SH-SY5Y (cell line): ENCODE data around the gene EMP1.
A peak's percentile ranks its signal among the peaks of the same experiment; 100 is the strongest.

Experiments
- GATA2 ChIP-seq: IDR thresholded peaks from 2 replicates; pipeline ENCODE4 v1.6.1; 2011; ENCODE audit warnings: mild to moderate bottlenecking, low read depth, low read length
- GATA3 ChIP-seq: IDR thresholded peaks from 2 replicates; pipeline ENCODE4 v1.6.1; 2011; ENCODE audit warnings: low read depth, mild to moderate bottlenecking, low read length, moderate library complexity

EMP1 gene

GRCh38 chr12:13181375-13182070 is 15.0 kb upstream of the EMP1 start:
- TF ChIP-seq GATA2 (no peak), GATA3 (no peak)

GRCh38 chr12:13182881-13183280 is 13.6 kb upstream of the EMP1 start:
- TF ChIP-seq GATA2 (no peak), GATA3 (no peak)

- no peak for TF ChIP-seq GATA3
- no peak for TF ChIP-seq GATA2
Measured at GRCh38 chr12:13183620-13184019, 12.9 kb upstream of the EMP1 start.

- TF ChIP-seq GATA3 (no peak), GATA2 (no peak)
Measured at GRCh38 chr12:13186302-13186701, 10.2 kb upstream of the EMP1 start.

- TF ChIP-seq GATA2 (no peak), GATA3 (no peak)
Measured at GRCh38 chr12:13187399-13187798, 9.1 kb upstream of the EMP1 start.

- TF ChIP-seq GATA2: no peak
- TF ChIP-seq GATA3: no peak
Measured at GRCh38 chr12:13189264-13189663, 7.3 kb upstream of the EMP1 start.

GRCh38 chr12:13190275-13190674 is 6.3 kb upstream of the EMP1 start:
- TF ChIP-seq GATA2 (no peak), GATA3 (no peak)

GRCh38 chr12:13192719-13193118 is 3.8 kb upstream of the EMP1 start:
- no peak for TF ChIP-seq GATA2
- TF ChIP-seq GATA3: no peak

GRCh38 chr12:13193505-13194231 is 2.9 kb upstream of the EMP1 start:
- no peak for TF ChIP-seq GATA2

GRCh38 chr12:13194401-13195110 is 2.0 kb upstream of the EMP1 start:
- TF ChIP-seq GATA2 (peak; percentile 47; the same call in 1 of the 2 replicates), GATA3 (peak; percentile 50; the same call in 1 of the 2 replicates)

GRCh38 chr12:13195250-13195649 is 1.3 kb upstream of the EMP1 start:
- TF ChIP-seq GATA2 (no peak), GATA3 (no peak)

- TF ChIP-seq GATA2 (no peak), GATA3 (no peak)
Measured at GRCh38 chr12:13195785-13196129, 769 bp upstream of the EMP1 start.

GRCh38 chr12:13197032-13197431 is 506 bp downstream of the EMP1 start:
- TF ChIP-seq GATA2: no peak
- no peak for TF ChIP-seq GATA3

GRCh38 chr12:13197526-13198143 is 1.1 kb downstream of the EMP1 start:
- TF ChIP-seq GATA2: no peak
- TF ChIP-seq GATA3: no peak
